Parathyroid adenoma (tissue), 2 donors: ENCODE results near the gene LHFPL3.
"Not testable (repeated sequence)": the region's sequence is repeated elsewhere in the genome, so short reads cannot be mapped to it uniquely, and the experiment has no call there.

Experiments
- H2AFZ ChIP-seq: fragments of 300-600 bp; sonication (generic); one replicate; pipeline ENCODE4 v1.7.0; 2017; ENCODE audit warnings: antibody characterized with exemption, mild to moderate bottlenecking
- H3K27ac ChIP-seq: fragments of 300-600 bp; sonication (generic); one replicate; pipeline ENCODE4 v1.7.0; 2017
- H3K27me3 ChIP-seq: fragments of 300-600 bp; sonication (generic); one replicate; pipeline ENCODE4 v1.7.0; 2017; ENCODE audit warnings: low read length; ENCODE audit not compliant: control insufficient read depth, insufficient read depth
- H3K36me3 ChIP-seq: fragments of 300-600 bp; sonication (generic); one replicate; pipeline ENCODE4 v1.7.0; 2017; ENCODE audit warnings: low read length; ENCODE audit not compliant: control insufficient read depth, insufficient read depth
- H3K4me1 ChIP-seq: fragments of 300-600 bp; sonication (generic); one replicate; pipeline ENCODE4 v1.7.0; 2017; ENCODE audit warnings: control low read depth
- H3K4me2 ChIP-seq: fragments of 300-600 bp; sonication (generic); one replicate; pipeline ENCODE4 v1.7.0; 2017; ENCODE audit warnings: low read length
- H3K4me3 ChIP-seq: fragments of 300-600 bp; sonication (generic); one replicate; pipeline ENCODE4 v1.7.0; 2017; ENCODE audit warnings: low read depth, low read length
- H3K79me2 ChIP-seq: fragments of 300-600 bp; sonication (generic); one replicate; pipeline ENCODE4 v1.7.0; 2017; ENCODE audit warnings: control low read depth
- H3K9ac ChIP-seq: fragments of 300-600 bp; sonication (generic); one replicate; pipeline ENCODE4 v1.7.0; 2017; ENCODE audit warnings: mild to moderate bottlenecking
- H3K9me3 ChIP-seq: fragments of 300-600 bp; sonication (generic); one replicate; pipeline ENCODE4 v1.7.0; 2017; ENCODE audit warnings: low read length; ENCODE audit not compliant: control insufficient read depth
- TF ChIP-seq, protein P1 (sequence below): fragments of 300-600 bp; sonication (generic); IDR thresholded peaks from one replicate; pipeline ENCODE4 v1.7.0; 2017; ENCODE audit warnings: antibody characterized with exemption, mild to moderate bottlenecking
- donor health status: primary hyperparathyroidism.

The LHFPL3 gene

DNA sequence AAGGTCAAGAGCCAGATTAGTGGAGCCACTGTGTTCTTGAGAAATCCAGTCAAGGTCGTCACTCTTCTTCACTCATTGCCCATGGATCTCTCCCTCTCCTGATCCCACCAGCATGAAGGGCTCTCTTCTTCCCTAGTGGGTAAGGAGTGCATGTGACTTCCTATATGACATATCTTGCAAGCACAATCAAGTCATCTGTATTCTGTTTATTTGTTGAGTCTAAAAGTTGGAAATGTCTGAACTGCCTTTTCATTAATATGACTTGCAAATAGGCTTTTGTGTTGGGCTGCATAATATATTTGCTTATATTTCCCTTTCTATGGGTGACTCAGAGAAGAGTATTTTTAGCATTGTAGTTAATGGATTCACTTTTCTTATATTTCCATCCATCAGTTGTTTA lies 371.9 kb downstream of the LHFPL3 start:
- no peak overlapping the region for H3K27ac ChIP-seq
- H2AFZ ChIP-seq, result no peak overlapping the region
- no peak overlapping the region for H3K4me2 ChIP-seq
- TF ChIP-seq, protein P1, sequence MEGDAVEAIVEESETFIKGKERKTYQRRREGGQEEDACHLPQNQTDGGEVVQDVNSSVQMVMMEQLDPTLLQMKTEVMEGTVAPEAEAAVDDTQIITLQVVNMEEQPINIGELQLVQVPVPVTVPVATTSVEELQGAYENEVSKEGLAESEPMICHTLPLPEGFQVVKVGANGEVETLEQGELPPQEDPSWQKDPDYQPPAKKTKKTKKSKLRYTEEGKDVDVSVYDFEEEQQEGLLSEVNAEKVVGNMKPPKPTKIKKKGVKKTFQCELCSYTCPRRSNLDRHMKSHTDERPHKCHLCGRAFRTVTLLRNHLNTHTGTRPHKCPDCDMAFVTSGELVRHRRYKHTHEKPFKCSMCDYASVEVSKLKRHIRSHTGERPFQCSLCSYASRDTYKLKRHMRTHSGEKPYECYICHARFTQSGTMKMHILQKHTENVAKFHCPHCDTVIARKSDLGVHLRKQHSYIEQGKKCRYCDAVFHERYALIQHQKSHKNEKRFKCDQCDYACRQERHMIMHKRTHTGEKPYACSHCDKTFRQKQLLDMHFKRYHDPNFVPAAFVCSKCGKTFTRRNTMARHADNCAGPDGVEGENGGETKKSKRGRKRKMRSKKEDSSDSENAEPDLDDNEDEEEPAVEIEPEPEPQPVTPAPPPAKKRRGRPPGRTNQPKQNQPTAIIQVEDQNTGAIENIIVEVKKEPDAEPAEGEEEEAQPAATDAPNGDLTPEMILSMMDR, result no peak
- peaks cover 2% of the 10 kb centered on the region for H3K9me3 ChIP-seq
- no peak overlapping the region for H3K9ac ChIP-seq
- no peak overlapping the region for H3K4me3 ChIP-seq
- no peaks in the 10 kb centered on the region for H3K36me3 ChIP-seq
- H3K79me2 ChIP-seq, result no peaks in the 10 kb centered on the region
- H3K4me1 ChIP-seq, result no peaks in the 10 kb centered on the region
- no peaks in the 10 kb centered on the region for H3K27me3 ChIP-seq

GRCh38 chr7:104721027-104721426 lies 392.6 kb downstream of the LHFPL3 start:
- not testable (repeated sequence) for H2AFZ ChIP-seq, H3K9me3 ChIP-seq, H3K4me1 ChIP-seq, H3K4me2 ChIP-seq, H3K4me3 ChIP-seq, H3K79me2 ChIP-seq, H3K27ac ChIP-seq, H3K27me3 ChIP-seq, H3K9ac ChIP-seq, H3K36me3 ChIP-seq

DNA sequence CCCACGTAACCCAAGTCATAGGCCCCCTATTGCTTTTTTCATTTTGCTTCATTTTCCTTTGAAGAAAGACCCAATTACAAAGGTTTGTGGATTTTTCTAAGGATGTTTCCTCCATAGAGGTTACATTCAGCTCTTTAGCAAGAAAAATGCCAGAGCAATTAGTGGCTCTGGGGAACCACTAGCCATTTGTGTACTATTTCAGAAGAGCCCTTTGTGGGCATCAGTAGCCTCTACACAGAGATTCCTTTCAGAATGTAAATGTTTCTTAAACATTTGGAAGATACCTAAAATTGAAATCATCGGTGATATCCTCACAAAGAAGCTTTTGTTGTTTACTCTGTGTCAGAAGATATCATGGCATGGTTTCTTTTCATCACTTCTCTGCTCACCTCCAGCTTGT lies 394.6 kb downstream of the LHFPL3 start:
- H3K79me2 ChIP-seq, result no peaks in the 10 kb centered on the region

GRCh38 chr7:104758504-104758903 lies 430.1 kb downstream of the LHFPL3 start:
- H3K9ac ChIP-seq, result no peak overlapping the region
- H3K79me2 ChIP-seq, result no peaks in the 10 kb centered on the region
- no peaks in the 10 kb centered on the region for H3K27me3 ChIP-seq
- H3K36me3 ChIP-seq, result no peaks in the 10 kb centered on the region
- H3K4me1 ChIP-seq, result no peaks in the 10 kb centered on the region
- TF ChIP-seq, protein P1, result no peak
- no peak overlapping the region for H3K4me3 ChIP-seq
- H3K4me2 ChIP-seq, result no peak overlapping the region
- H3K27ac ChIP-seq, result no peak overlapping the region
- H2AFZ ChIP-seq, result no peak overlapping the region
- H3K9me3 ChIP-seq, result no peaks in the 10 kb centered on the region

More for the DNA sequence above, 394.6 kb downstream of the LHFPL3 start:
- H3K27me3 ChIP-seq, result no peaks in the 10 kb centered on the region
- H3K27ac ChIP-seq, result no peak overlapping the region
- H3K4me1 ChIP-seq, result no peaks in the 10 kb centered on the region
- TF ChIP-seq, protein P1, result no peak
- H3K4me2 ChIP-seq, result no peak overlapping the region
- H3K36me3 ChIP-seq, result no peaks in the 10 kb centered on the region
- no peak overlapping the region for H3K9ac ChIP-seq
- no peaks in the 10 kb centered on the region for H3K9me3 ChIP-seq
- H2AFZ ChIP-seq, result no peak overlapping the region
- H3K4me3 ChIP-seq, result no peak overlapping the region

- Histone ChIP-seq H3K27ac (no peak overlapping the region), H3K79me2 (no peaks in the 10 kb centered on the region), H3K4me3 (no peak overlapping the region), H3K4me1 (no peaks in the 10 kb centered on the region), H2AFZ (no peak overlapping the region), H3K36me3 (no peaks in the 10 kb centered on the region), H3K27me3 (no peaks in the 10 kb centered on the region), H3K9me3 (no peaks in the 10 kb centered on the region), H3K4me2 (no peak overlapping the region), H3K9ac (no peak overlapping the region)
- TF ChIP-seq, protein P1, result no peak
These were observed 433.5 kb downstream of the LHFPL3 start for GRCh38 chr7:104761892-104762291.
